Neural crest cell (in vitro differentiated cells): ENCODE data around the gene VSX1. TPM values are rescaled to one million over a fixed set of nuclear protein-coding genes. Genes with fewer than 3 reads are reported as not detected.

Source experiments
- DNase-seq: peaks from one replicate; pipeline ENCODE4 v3.0.0; 2021; ENCODE audit warnings: low read depth, mixed read lengths, low spot score
- H3K27ac Mint-ChIP-seq: one replicate; pipeline ENCODE4 v1.8.0; 2021; ENCODE audit warnings: mild to moderate bottlenecking, mixed read lengths; ENCODE audit not compliant: unreplicated experiment
- H3K27me3 Mint-ChIP-seq: 2 replicates; pipeline ENCODE4 v1.8.0; 2021; ENCODE audit warnings: low read depth, mild to moderate bottlenecking, mixed read lengths
- H3K36me3 Mint-ChIP-seq: 2 replicates; pipeline ENCODE4 v1.8.0; 2021; ENCODE audit warnings: low read depth, mild to moderate bottlenecking, mixed read lengths
- H3K4me1 Mint-ChIP-seq: 2 replicates; pipeline ENCODE4 v1.8.0; 2021; ENCODE audit warnings: mixed read lengths
- H3K4me3 Mint-ChIP-seq: one replicate; pipeline ENCODE4 v1.8.0; 2021; ENCODE audit warnings: mild to moderate bottlenecking, mixed read lengths
- H3K9me3 Mint-ChIP-seq: 2 replicates; pipeline ENCODE4 v1.8.0; 2021; ENCODE audit warnings: mixed read lengths
- CTCF ChIP-seq: fragments of 200-600 bp; sonication (generic); conservative IDR thresholded peaks from 2 replicates; pipeline ENCODE4 v1.5.0; 2021; ENCODE audit warnings: antibody characterized with exemption, mild to moderate bottlenecking
- total RNA-seq: library from RNA; stranded (reverse); gene quantifications from 2 replicates; pipeline ENCODE4 v1.2.1, GENCODE V29; 2021

Gene VSX1
- total RNA-seq, 1 donor from 2014 or later: 4.2 TPM

- Mint-ChIP-seq H3K4me3 (peak overlapping the region; percentile 27), H3K36me3 (no peaks in the 10 kb centered on the region), H3K4me1 (peaks cover 41% of the 10 kb centered on the region), H3K9me3 (no peaks in the 10 kb centered on the region), H3K27me3 (peaks cover 41% of the 10 kb centered on the region), H3K27ac (no peak overlapping the region)
- TF ChIP-seq CTCF: no peak
- DNase-seq: no peak
Measured at GRCh38 chr20:25053255-25054031, 28.5 kb downstream of the VSX1 start.

- no peaks in the 10 kb centered on the region for H3K9me3 Mint-ChIP-seq
- H3K4me1 Mint-ChIP-seq: peaks cover 41% of the 10 kb centered on the region
- no peak for DNase-seq
- no peak overlapping the region for H3K4me3 Mint-ChIP-seq
- no peak for TF ChIP-seq CTCF
- peaks cover 39% of the 10 kb centered on the region for H3K27me3 Mint-ChIP-seq
- no peak overlapping the region for H3K27ac Mint-ChIP-seq
- H3K36me3 Mint-ChIP-seq: no peaks in the 10 kb centered on the region
Measured at GRCh38 chr20:25052255-25053194, 29.4 kb downstream of the VSX1 start.

- Mint-ChIP-seq H3K4me3 (no peak overlapping the region), H3K27me3 (peaks cover 32% of the 10 kb centered on the region), H3K27ac (no peak overlapping the region), H3K4me1 (peaks cover 41% of the 10 kb centered on the region), H3K9me3 (no peaks in the 10 kb centered on the region), H3K36me3 (no peaks in the 10 kb centered on the region)
- no peak for TF ChIP-seq CTCF
- DNase-seq: no peak
Measured at GRCh38 chr20:25051386-25052155, 30.4 kb downstream of the VSX1 start.

GRCh38 chr20:25050501-25051350 lies 31.2 kb downstream of the VSX1 start:
- peaks cover 24% of the 10 kb centered on the region for H3K27me3 Mint-ChIP-seq
- H3K27ac Mint-ChIP-seq: peak overlapping the region; percentile 35
- no peaks in the 10 kb centered on the region for H3K9me3 Mint-ChIP-seq
- no peak for TF ChIP-seq CTCF
- peaks cover 35% of the 10 kb centered on the region for H3K4me1 Mint-ChIP-seq
- no peak overlapping the region for H3K4me3 Mint-ChIP-seq
- no peaks in the 10 kb centered on the region for H3K36me3 Mint-ChIP-seq
- DNase-seq: no peak
